Stimulated activated CD8-positive, alpha-beta memory T cell treated with anti-CD3 and anti-CD28 coated beads, Interleukin-12 subunit alpha, Interleukin-12 subunit beta, amount 100 ng/mL, for 24 hours (primary cell): ENCODE measurements around the gene ECM1.
A peak's percentile ranks its signal among the peaks of the same experiment; 100 is the strongest.

Experiments used
- DNase-seq: peaks from one replicate; pipeline ENCODE4 v3.0.0-alpha.2; 2020; ENCODE audit errors: extremely low read depth

Gene ECM1

GRCh38 chr1:150507912-150508864 is at the start of gene ECM1:
ECM1 (plus strand) TSS chr1:150508109; CDS start chr1:150508210, 101 bp downstream.
- no peak for DNase-seq

GRCh38 chr1:150464422-150464826 is 43.5 kb upstream of the ECM1 start:
- peak; percentile 35 for DNase-seq

GRCh38 chr1:150466964-150467363 is 40.9 kb upstream of the ECM1 start:
- no peak for DNase-seq

GRCh38 chr1:150469291-150469690 is 38.6 kb upstream of the ECM1 start:
- DNase-seq: no peak

GRCh38 chr1:150472601-150473200 is 35.2 kb upstream of the ECM1 start:
- no peak for DNase-seq

GRCh38 chr1:150473659-150474058 is 34.2 kb upstream of the ECM1 start:
- DNase-seq: no peak

- no peak for DNase-seq
Observed at GRCh38 chr1:150474869-150475268, 33.0 kb upstream of the ECM1 start.

GRCh38 chr1:150476754-150477153 is 31.2 kb upstream of the ECM1 start:
- DNase-seq: no peak

GRCh38 chr1:150477320-150477719 is 30.6 kb upstream of the ECM1 start:
- no peak for DNase-seq

GRCh38 chr1:150477733-150478132 is 30.2 kb upstream of the ECM1 start:
- no peak for DNase-seq

GRCh38 chr1:150479370-150479769 is 28.5 kb upstream of the ECM1 start:
- no peak for DNase-seq

GRCh38 chr1:150479927-150480352 is 28.0 kb upstream of the ECM1 start:
- DNase-seq: no peak

- DNase-seq: no peak
Observed at GRCh38 chr1:150484431-150484830, 23.5 kb upstream of the ECM1 start.

- DNase-seq: no peak
Observed at GRCh38 chr1:150484861-150485260, 23.0 kb upstream of the ECM1 start.

GRCh38 chr1:150486966-150487762 is 20.7 kb upstream of the ECM1 start, which contains the start of gene TARS2:
TARS2 (plus strand) TSS chr1:150487419; CDS start chr1:150487451, 32 bp downstream.
- peak; percentile 80 for DNase-seq

- no peak for DNase-seq
Observed at GRCh38 chr1:150487763-150488115, 20.2 kb upstream of the ECM1 start.

- no peak for DNase-seq
Observed at GRCh38 chr1:150493175-150493574, 14.7 kb upstream of the ECM1 start.

GRCh38 chr1:150498342-150498741 is 9.6 kb upstream of the ECM1 start:
- DNase-seq: no peak

GRCh38 chr1:150505431-150505830 is 2.5 kb upstream of the ECM1 start:
- no peak for DNase-seq

- no peak for DNase-seq
Observed at GRCh38 chr1:150508982-150509381, 1.1 kb downstream of the ECM1 start.

- no peak for DNase-seq
Observed at GRCh38 chr1:150511551-150511950, 3.6 kb downstream of the ECM1 start.

- no peak for DNase-seq
Observed at GRCh38 chr1:150511985-150512660, 4.2 kb downstream of the ECM1 start.
